ENCODE results near the gene KDM1A. TPM values are rescaled to one million over a fixed set of nuclear protein-coding genes. Genes with fewer than 3 reads are reported as not detected.

KDM1A gene
- total RNA-seq, 4 donors from 2014 or later = 18.7 to 41.4 (median 29.3) TPM

GRCh38 chr1:23116216-23116836, 97.1 kb downstream of the KDM1A start:
- Histone ChIP-seq H3K27ac (no peak overlapping the region), H3K27me3 (no peaks in the 10 kb centered on the region), H3K4me3 (no peak overlapping the region), H3K36me3 (no peaks in the 10 kb centered on the region), H3K9me3 (no peaks in the 10 kb centered on the region), H3K4me1 (peaks cover 12 to 94% (median 38%) of the 10 kb centered on the region in 4 donors)
- in situ Hi-C loops (cut with MboI; ENCODE audit: low pct_ligation_motif_present in 1 of 4, low pct_unique_long_range_greater_than_20kb in 1 of 4, low sequenced_read_pairs in 3 of 4) (no loop called here), intact Hi-C loops (cut with DNase I; ENCODE audit: low total_unique reads) (no loop called here)
- TF ChIP-seq POLR2AphosphoS5 (IDR thresholded peaks at IDR 0.05) = no peak
- no peak for TF ChIP-seq CTCF (IDR thresholded peaks at IDR 0.05)
- TF ChIP-seq EP300 (IDR thresholded peaks at IDR 0.05; ENCODE audit: low read depth) = no peak
- no peak for TF ChIP-seq POLR2A (IDR thresholded peaks at IDR 0.05)
- no peak for DNase-seq
- WGBS, 2 donors (ENCODE audit: low coverage in 1 of 2) = 79 to 88% methylated on average over 4 to 6 of the region's 6 CpGs

GRCh38 chr1:23116921-23117699, 97.8 kb downstream of the KDM1A start:
- Histone ChIP-seq H3K36me3 (no peaks in the 10 kb centered on the region), H3K9me3 (no peaks in the 10 kb centered on the region), H3K4me1 (peaks cover 18 to 94% (median 41%) of the 10 kb centered on the region in 4 donors), H3K27me3 (no peaks in the 10 kb centered on the region), H3K4me3 (no peak overlapping the region), H3K27ac (no peak overlapping the region)
- 44 to 50% methylated on average over 2 of the region's 2 CpGs for WGBS, 2 donors (ENCODE audit: low coverage in 1 of 2)
- TF ChIP-seq EP300 (IDR thresholded peaks at IDR 0.05; ENCODE audit: low read depth) (no peak), CTCF (IDR thresholded peaks at IDR 0.05) (no peak), POLR2AphosphoS5 (IDR thresholded peaks at IDR 0.05) (no peak), POLR2A (IDR thresholded peaks at IDR 0.05) (no peak)
- DNase-seq = no peak
- in situ Hi-C loops (cut with MboI; ENCODE audit: low pct_ligation_motif_present in 1 of 4, low pct_unique_long_range_greater_than_20kb in 1 of 4, low sequenced_read_pairs in 3 of 4) = no loop called here
- intact Hi-C loops (cut with DNase I; ENCODE audit: low total_unique reads) = no loop called here

GRCh38 chr1:23118407-23118806, 99.1 kb downstream of the KDM1A start:
- H3K36me3 ChIP-seq = no peaks in the 10 kb centered on the region
- in situ Hi-C loops (cut with MboI; ENCODE audit: low pct_ligation_motif_present in 1 of 4, low pct_unique_long_range_greater_than_20kb in 1 of 4, low sequenced_read_pairs in 3 of 4) (no loop called here), intact Hi-C loops (cut with DNase I; ENCODE audit: low total_unique reads) (no loop called here)
- no peak for DNase-seq
- H3K27me3 ChIP-seq = no peaks in the 10 kb centered on the region
- H3K27ac ChIP-seq = peak overlapping the region in 3 of 4 donors; percentile 56 to 72 (median 67)
- H3K4me3 ChIP-seq = no peak overlapping the region
- H3K9me3 ChIP-seq = no peaks in the 10 kb centered on the region
- peaks cover 25 to 95% (median 52%) of the 10 kb centered on the region in 4 donors for H3K4me1 ChIP-seq
- TF ChIP-seq POLR2AphosphoS5 (IDR thresholded peaks at IDR 0.05) (no peak), EP300 (IDR thresholded peaks at IDR 0.05; ENCODE audit: low read depth) (no peak), CTCF (IDR thresholded peaks at IDR 0.05) (no peak), POLR2A (IDR thresholded peaks at IDR 0.05) (no peak)

GRCh38 chr1:23118957-23119792, 99.9 kb downstream of the KDM1A start:
- intact Hi-C loops (cut with DNase I; ENCODE audit: low total_unique reads) = no loop called here
- no peak for TF ChIP-seq POLR2A (IDR thresholded peaks at IDR 0.05)
- TF ChIP-seq CTCF (IDR thresholded peaks at IDR 0.05) = no peak
- no peak for TF ChIP-seq EP300 (IDR thresholded peaks at IDR 0.05; ENCODE audit: low read depth)
- no peak for TF ChIP-seq POLR2AphosphoS5 (IDR thresholded peaks at IDR 0.05)

More at GRCh38 chr1:23118957-23119792, 99.9 kb downstream of the KDM1A start:
- 56 to 66% methylated on average over 8 of the region's 8 CpGs for WGBS, 2 donors (ENCODE audit: low coverage in 1 of 2)
- peak overlapping the region in 1 of 4 donors; percentile 24 for H3K4me3 ChIP-seq
- DNase-seq = peak; percentile 19
- H3K27ac ChIP-seq = peak overlapping the region; percentile 56 to 72 (median 62)
- no peaks in the 10 kb centered on the region for H3K9me3 ChIP-seq
- H3K36me3 ChIP-seq = no peaks in the 10 kb centered on the region
- H3K4me1 ChIP-seq = peaks cover 27 to 95% (median 58%) of the 10 kb centered on the region in 4 donors
- H3K27me3 ChIP-seq = no peaks in the 10 kb centered on the region
- in situ Hi-C loops (cut with MboI; ENCODE audit: low pct_ligation_motif_present in 1 of 4, low pct_unique_long_range_greater_than_20kb in 1 of 4, low sequenced_read_pairs in 3 of 4) = no loop called here

All from transverse colon (tissue), 4 donors.